ENCODE measurements around the gene ZNF155. TPM values are rescaled to one million over a fixed set of nuclear protein-coding genes. Genes with fewer than 3 reads are reported as not detected.

ZNF155 gene
- total RNA-seq (1 to 10 TPM; 1.5 to 4.0 (median 2.5) TPM), polyA plus RNA-seq (1 to 10 TPM; 1.5 to 2.3 (median 1.6) TPM)
- long read RNA-seq, donor 1, partial matches to known transcripts: 0 of 3 reads
- long read RNA-seq, donor 1, other reads (novel, unspliced or antisense): 3 of 3 reads
- long read RNA-seq, donor 2, partial matches to known transcripts: 0 of 1 reads
- long read RNA-seq, donor 2, other reads (novel, unspliced or antisense): 0 of 1 reads

DNA sequence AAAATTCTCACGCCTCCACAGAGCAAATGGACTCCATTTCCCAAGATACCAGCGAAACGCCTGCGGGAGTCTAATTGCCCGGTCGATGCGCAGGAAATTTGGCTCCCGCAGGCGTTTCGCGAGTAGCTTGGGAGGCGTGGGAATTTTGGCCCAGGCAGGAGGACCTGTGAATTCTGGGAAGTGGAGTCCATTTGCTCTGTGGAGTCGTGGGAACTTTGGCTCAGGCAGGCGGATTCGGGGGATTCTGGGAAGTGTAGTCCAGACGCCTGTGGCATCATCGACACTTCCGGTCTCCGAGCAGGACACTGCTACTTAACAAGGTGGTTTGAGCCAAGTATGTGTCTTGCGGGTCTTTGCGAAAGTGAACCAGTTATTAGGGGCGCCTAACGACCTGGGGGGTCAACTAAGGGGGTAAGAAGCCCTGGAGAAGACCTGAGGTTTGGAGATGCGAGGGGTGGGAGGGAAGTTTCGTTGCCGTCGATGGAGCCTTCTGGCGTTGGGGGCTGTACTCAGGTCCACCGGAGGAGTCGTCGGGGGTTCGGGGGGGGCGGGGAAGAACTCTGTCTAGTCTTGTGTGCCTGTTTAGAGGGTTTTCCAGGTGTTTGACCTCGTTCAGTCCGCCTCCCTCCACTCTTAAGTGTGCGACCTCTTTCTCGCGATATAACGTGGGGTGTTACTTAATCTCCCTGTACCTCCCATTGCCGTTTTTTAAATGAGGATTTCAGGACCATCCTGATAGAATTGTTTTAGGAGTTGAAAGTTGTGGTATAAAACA lies at the start of gene ZNF155:
TSS of gene ZNF155 (plus strand) at position 277 of the 775 bp plus-strand sequence. CDS start 4,356 bp downstream, outside the sequence.
- TF ChIP-seq, protein P1, sequence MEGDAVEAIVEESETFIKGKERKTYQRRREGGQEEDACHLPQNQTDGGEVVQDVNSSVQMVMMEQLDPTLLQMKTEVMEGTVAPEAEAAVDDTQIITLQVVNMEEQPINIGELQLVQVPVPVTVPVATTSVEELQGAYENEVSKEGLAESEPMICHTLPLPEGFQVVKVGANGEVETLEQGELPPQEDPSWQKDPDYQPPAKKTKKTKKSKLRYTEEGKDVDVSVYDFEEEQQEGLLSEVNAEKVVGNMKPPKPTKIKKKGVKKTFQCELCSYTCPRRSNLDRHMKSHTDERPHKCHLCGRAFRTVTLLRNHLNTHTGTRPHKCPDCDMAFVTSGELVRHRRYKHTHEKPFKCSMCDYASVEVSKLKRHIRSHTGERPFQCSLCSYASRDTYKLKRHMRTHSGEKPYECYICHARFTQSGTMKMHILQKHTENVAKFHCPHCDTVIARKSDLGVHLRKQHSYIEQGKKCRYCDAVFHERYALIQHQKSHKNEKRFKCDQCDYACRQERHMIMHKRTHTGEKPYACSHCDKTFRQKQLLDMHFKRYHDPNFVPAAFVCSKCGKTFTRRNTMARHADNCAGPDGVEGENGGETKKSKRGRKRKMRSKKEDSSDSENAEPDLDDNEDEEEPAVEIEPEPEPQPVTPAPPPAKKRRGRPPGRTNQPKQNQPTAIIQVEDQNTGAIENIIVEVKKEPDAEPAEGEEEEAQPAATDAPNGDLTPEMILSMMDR (IDR thresholded peaks at IDR 0.05): no peak
- ATAC-seq (peak; percentile 100), DNase-seq (peak; percentile 89 to 93)
- H3K27me3 ChIP-seq (ENCODE audit: insufficient read depth in 3 of 3, low read length in 2 of 3): no peaks in the 10 kb centered on the region
- H3K4me3 ChIP-seq: peak within 1 kb of the TSS; percentile 81
- intact Hi-C loops (cut with DNase I): loop anchor here (2.0 to 10.0 kb wide), 2 partner anchors 15 to 111 kb away; partner anchors contain the start of gene ZNF224 (in 1 of the 2)
- 0 to 1% (median 1%) methylated on average over 39 to 40 of the region's 40 CpGs for WGBS, 3 donors
- H3K36me3 ChIP-seq (ENCODE audit: insufficient read depth in 1 of 2, low read depth in 1 of 2): peaks cover 6 to 10% of the 10 kb centered on the region in 2 donors
- H3K9me3 ChIP-seq: peaks cover 79% of the 10 kb centered on the region
- H3K4me1 ChIP-seq: peaks cover 4% of the 10 kb centered on the region
- peak within 1 kb of the TSS; percentile 62 for H3K27ac ChIP-seq

DNA sequence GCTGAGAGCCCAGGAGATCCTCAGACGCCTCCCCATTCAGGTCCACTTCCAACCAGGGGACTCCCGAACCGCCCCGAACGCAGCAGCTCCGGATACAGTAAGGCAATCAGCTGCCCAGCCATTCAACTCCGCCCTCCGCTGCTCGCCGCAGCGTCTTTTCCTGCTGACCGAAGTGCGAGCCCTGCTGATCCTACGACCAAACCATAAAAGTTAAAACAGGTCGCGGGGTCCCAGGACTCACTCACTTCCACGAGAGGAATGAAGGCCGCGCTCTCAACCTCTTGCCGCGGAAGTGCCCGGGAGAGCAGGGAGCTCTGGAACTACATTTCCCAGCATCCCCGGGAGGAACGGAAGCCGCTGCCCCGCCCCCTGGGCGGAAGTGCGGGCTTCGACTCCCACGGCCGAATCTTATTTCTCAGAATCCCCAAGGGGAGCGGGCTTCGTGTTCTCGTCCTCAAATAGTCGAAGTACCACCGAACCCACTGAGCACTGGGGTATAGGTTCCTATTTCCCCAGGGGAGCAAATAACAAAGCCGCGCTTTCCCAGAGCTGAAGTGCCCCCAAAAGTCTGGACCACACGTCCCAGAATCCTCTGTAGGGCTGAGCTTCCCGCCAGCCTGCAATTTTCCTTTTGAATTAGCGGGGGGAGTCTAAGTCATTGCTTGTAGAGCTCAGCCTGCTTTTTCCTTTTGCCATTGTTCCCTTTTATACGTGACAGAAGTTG lies 48.8 kb upstream of the ZNF155 start, which contains the start of gene ZNF45:
TSS of gene ZNF45 (minus strand) at position 298 of the 724 bp plus-strand sequence. CDS start 13,097 bp downstream, outside the sequence.
- DNase-seq: peak; percentile 88 to 93
- Histone ChIP-seq H3K27me3 (ENCODE audit: insufficient read depth in 3 of 3, low read length in 2 of 3) (no peaks in the 10 kb centered on the region), H3K27ac (peak within 1 kb of the TSS; percentile 85), H3K4me1 (peaks cover 14% of the 10 kb centered on the region), H3K36me3 (ENCODE audit: insufficient read depth in 1 of 2, low read depth in 1 of 2) (peaks cover 3 to 31% of the 10 kb centered on the region in 2 donors), H3K4me3 (peak within 1 kb of the TSS; percentile 87), H3K9me3 (peaks cover 11% of the 10 kb centered on the region)
- TF ChIP-seq, protein P1 (IDR thresholded peaks at IDR 0.05): no peak
- WGBS, 3 donors: 0% methylated on average over 41 to 42 of the region's 42 CpGs
- ATAC-seq: peak; percentile 98 to 100 (median 100)
- intact Hi-C loops (cut with DNase I): loop anchor here in 1 of 2 donors (2.0 kb wide), 1 partner anchor 16 kb away; the partner anchor contains the start of gene ZNF221

DNA sequence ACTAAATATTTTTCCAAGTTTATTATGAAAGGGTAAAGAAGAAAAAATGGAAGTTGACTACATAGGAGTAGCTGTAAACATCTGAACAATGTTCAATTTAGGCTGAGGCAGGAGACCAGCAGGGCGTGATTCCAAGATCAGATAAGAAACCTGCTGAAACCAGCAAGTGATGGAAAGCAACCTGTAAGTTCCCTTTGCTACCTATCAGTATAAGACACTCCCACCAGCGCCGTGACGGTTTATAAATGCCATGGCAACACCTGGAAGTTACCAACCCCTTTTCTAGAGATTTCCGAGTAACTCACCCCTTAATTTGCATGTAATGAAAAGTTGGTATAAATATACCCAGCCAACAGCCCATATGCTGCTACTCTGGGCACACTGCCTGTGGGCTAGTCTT lies 47.8 kb upstream of the ZNF155 start:
- WGBS, 3 donors: 82 to 85% (median 82%) methylated on average over 5 of the region's 5 CpGs
- intact Hi-C loops (cut with DNase I): no loop called here
- DNase-seq (no peak), ATAC-seq (no peak)
- TF ChIP-seq, protein P1 (IDR thresholded peaks at IDR 0.05): no peak
- Histone ChIP-seq H3K4me3 (no peak overlapping the region), H3K27ac (no peak overlapping the region), H3K4me1 (peaks cover 14% of the 10 kb centered on the region), H3K27me3 (ENCODE audit: insufficient read depth in 3 of 3, low read length in 2 of 3) (no peaks in the 10 kb centered on the region), H3K9me3 (peaks cover 11% of the 10 kb centered on the region), H3K36me3 (ENCODE audit: insufficient read depth in 1 of 2, low read depth in 1 of 2) (peaks cover 0 to 21% of the 10 kb centered on the region in 2 donors)

DNA sequence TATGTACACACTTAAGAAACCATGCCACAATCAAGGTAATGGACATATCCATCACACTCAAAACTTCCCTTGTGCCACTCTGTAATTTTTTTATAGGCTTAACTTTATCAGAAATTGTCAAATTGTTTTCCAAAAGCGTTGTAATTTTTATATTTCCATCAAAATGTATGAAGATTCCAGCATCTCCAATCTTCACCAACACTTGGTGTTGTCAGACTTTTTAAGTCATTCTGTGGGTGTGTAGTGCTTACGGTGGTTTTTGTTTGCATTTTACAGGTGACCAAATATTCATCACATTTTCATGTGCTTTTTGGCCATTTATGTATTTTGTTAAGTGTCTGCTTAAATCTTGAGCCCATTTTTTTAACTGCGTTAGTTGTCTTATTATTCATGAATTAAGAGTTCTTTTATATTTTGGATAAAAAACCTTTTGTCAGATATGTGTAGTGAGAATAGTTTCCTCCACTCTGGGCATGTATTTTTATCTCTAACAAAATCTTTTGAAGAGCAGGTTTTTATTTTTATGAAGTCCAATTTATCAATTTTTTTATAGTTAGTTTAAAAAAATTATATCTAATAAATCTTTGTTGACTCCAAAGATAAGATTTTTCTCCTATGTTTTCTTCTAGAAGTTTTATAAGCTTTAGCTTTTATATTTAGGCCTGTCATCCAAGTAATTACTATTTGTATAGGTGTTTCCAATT lies 44.3 kb upstream of the ZNF155 start:
- WGBS, 3 donors: 42 to 65% (median 65%) methylated on average over 3 of the region's 3 CpGs
- intact Hi-C loops (cut with DNase I): no loop called here

More for the DNA sequence above, 44.3 kb upstream of the ZNF155 start:
- Histone ChIP-seq H3K4me1 (no peaks in the 10 kb centered on the region), H3K4me3 (no peak overlapping the region), H3K27me3 (ENCODE audit: insufficient read depth in 3 of 3, low read length in 2 of 3) (no peaks in the 10 kb centered on the region), H3K27ac (no peak overlapping the region), H3K9me3 (peaks cover 16% of the 10 kb centered on the region), H3K36me3 (ENCODE audit: insufficient read depth in 1 of 2, low read depth in 1 of 2) (no peaks in the 10 kb centered on the region)
- TF ChIP-seq, protein P1 (IDR thresholded peaks at IDR 0.05): no peak
- DNase-seq: no peak
- no peak for ATAC-seq

All from psoas muscle (tissue), 8 donors.